Tibial nerve (tissue), 4 donors: ENCODE results near the gene CKM. TPM values are rescaled to one million over a fixed set of nuclear protein-coding genes. Genes with fewer than 3 reads are reported as not detected.

Source experiments
- DNase-seq, 2 donors: peaks; one replicate each; pipeline ENCODE4 v3.0.0-alpha.2; 2019; ENCODE audit warnings: low spot score in 2 of 2
- H3K27ac ChIP-seq, 4 donors: fragments of 200-600 bp; sonication (generic) in 3 of 4; one replicate each; pipeline ENCODE4 v1.5.1; 2017 to 2019; ENCODE audit warnings: mild to moderate bottlenecking in 1 of 4
- H3K27me3 ChIP-seq, 2 donors: fragments of 200-600 bp; sonication (generic) in 1 of 2; one replicate each; pipeline versions ENCODE4 v1.5.1 to v1.6.0; 2017 to 2019
- H3K36me3 ChIP-seq, 3 donors: fragments of 200-600 bp; sonication (generic); one replicate each; pipeline ENCODE4 v1.5.1; 2018 to 2019
- H3K4me1 ChIP-seq, 4 donors: fragments of 200-600 bp; sonication (generic) in 3 of 4; one replicate each; pipeline ENCODE4 v1.5.1; 2017 to 2019
- H3K4me3 ChIP-seq, 4 donors: fragments of 200-600 bp; sonication (generic) in 3 of 4; one replicate each; pipeline ENCODE4 v1.5.1; 2017 to 2019; ENCODE audit warnings: mild to moderate bottlenecking in 1 of 4, moderate library complexity in 1 of 4
- H3K9me3 ChIP-seq, 4 donors: fragments of 200-600 bp; sonication (generic) in 3 of 4; one replicate each; pipeline ENCODE4 v1.5.1; 2017 to 2019
- EP300 ChIP-seq, 2 donors: sonication (generic); formaldehyde crosslinking; IDR thresholded peaks; one replicate each; pipeline ENCODE4 v1.6.1; 2017; ENCODE audit warnings: antibody characterized with exemption in 2 of 2, mild to moderate bottlenecking in 1 of 2
- POLR2A ChIP-seq, 2 donors: fragments of 450-650 bp; IDR thresholded peaks; one replicate each; pipeline ENCODE4 v1.6.1; 2017; ENCODE audit warnings: antibody characterized with exemption in 2 of 2, mild to moderate bottlenecking in 2 of 2, moderate library complexity in 2 of 2
- WGBS, 2 donors: methylation state at CpG; one replicate each; pipeline ENCODE4 v1.1.5; 2018; 5-methylcytosine and 5-hydroxymethylcytosine counted together
- total RNA-seq, 4 donors: library from RNA; depleted of rRNA; stranded (reverse); fragments of >200 nt; gene quantifications; one replicate each; pipeline ENCODE4 v1.1.0, GENCODE V29; 2016
- TF ChIP-seq, protein P1 (sequence below), 5 experiments: fragments of 200-600 bp in 3 of 5; fragments of 450-650 bp in 2 of 5; sonication (generic) in 3 of 5; IDR thresholded peaks; one replicate each; pipeline ENCODE4 v1.5.1; 2016 to 2019; ENCODE audit warnings: antibody characterized with exemption in 5 of 5, mild to moderate bottlenecking in 3 of 5, moderate library complexity in 2 of 5

CKM gene
- total RNA-seq, 4 donors from 2014 or later, result 0.30 to 1.3 TPM; not detected in 2

DNA sequence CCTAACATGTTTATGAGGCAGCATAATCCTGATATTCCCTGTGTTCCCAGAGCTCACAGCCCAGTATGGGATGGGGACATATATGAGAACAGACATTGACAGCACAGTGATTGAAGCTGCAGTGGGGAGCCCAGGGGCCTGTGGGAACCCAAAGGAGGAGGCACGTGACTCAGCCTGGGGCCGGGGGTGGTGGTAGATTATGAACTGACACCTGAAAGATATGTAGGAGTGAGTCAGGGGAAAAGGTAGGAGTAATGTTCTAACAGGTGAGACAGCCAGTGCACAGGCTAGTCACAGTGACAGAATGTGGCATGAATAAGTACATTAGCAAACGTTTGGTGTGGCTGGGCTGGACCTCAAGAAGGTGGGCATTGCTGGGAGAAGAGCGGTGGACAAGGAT lies 29.0 kb downstream of the CKM start:
- no peaks in the 10 kb centered on the region for H3K4me1 ChIP-seq
- WGBS, 2 donors, result 88 to 90% methylated on average over 4 of the region's 4 CpGs
- H3K27ac ChIP-seq, result no peak overlapping the region
- H3K27me3 ChIP-seq, result no peaks in the 10 kb centered on the region
- peaks cover 0 to 16% (median 0%) of the 10 kb centered on the region in 4 donors for H3K9me3 ChIP-seq
- TF ChIP-seq POLR2A (IDR thresholded peaks at IDR 0.05), result no peak
- TF ChIP-seq, protein P1, sequence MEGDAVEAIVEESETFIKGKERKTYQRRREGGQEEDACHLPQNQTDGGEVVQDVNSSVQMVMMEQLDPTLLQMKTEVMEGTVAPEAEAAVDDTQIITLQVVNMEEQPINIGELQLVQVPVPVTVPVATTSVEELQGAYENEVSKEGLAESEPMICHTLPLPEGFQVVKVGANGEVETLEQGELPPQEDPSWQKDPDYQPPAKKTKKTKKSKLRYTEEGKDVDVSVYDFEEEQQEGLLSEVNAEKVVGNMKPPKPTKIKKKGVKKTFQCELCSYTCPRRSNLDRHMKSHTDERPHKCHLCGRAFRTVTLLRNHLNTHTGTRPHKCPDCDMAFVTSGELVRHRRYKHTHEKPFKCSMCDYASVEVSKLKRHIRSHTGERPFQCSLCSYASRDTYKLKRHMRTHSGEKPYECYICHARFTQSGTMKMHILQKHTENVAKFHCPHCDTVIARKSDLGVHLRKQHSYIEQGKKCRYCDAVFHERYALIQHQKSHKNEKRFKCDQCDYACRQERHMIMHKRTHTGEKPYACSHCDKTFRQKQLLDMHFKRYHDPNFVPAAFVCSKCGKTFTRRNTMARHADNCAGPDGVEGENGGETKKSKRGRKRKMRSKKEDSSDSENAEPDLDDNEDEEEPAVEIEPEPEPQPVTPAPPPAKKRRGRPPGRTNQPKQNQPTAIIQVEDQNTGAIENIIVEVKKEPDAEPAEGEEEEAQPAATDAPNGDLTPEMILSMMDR (IDR thresholded peaks at IDR 0.05), result no peak
- no peak for TF ChIP-seq EP300 (IDR thresholded peaks at IDR 0.05)
- no peak for DNase-seq
- H3K36me3 ChIP-seq, result peaks cover 0 to 100% (median 3%) of the 10 kb centered on the region in 3 donors
- no peak overlapping the region for H3K4me3 ChIP-seq

DNA sequence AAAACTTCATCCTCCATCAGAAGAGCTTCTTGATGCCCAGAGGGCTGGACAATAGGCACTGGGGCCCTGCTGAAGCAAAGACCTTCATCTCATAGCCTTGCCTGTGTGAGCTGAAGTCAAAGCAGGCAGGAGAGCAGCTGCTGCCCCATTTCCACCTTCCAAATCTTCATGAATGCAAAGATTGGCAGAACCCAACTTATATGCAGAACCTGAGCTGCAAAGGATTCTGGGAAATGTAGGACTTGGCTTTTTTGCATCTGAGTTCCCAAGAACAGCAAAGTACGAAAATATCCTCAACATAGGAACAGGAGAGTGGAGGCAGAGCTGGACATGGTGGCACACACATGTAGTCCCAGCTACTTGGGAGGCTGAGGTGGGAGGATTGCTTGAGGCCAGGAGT lies 30.8 kb downstream of the CKM start:
- WGBS, 2 donors, result 94 to 100% methylated on average over 1 of the region's 1 CpG
- Histone ChIP-seq H3K4me1 (no peaks in the 10 kb centered on the region), H3K27ac (no peak overlapping the region), H3K4me3 (no peak overlapping the region), H3K36me3 (peaks cover 0 to 100% (median 3%) of the 10 kb centered on the region in 3 donors), H3K27me3 (no peaks in the 10 kb centered on the region), H3K9me3 (peaks cover 0 to 16% (median 0%) of the 10 kb centered on the region in 4 donors)
- TF ChIP-seq, protein P1 (IDR thresholded peaks at IDR 0.05), result no peak
- TF ChIP-seq POLR2A (IDR thresholded peaks at IDR 0.05) (no peak), EP300 (IDR thresholded peaks at IDR 0.05) (no peak)
- no peak for DNase-seq

DNA sequence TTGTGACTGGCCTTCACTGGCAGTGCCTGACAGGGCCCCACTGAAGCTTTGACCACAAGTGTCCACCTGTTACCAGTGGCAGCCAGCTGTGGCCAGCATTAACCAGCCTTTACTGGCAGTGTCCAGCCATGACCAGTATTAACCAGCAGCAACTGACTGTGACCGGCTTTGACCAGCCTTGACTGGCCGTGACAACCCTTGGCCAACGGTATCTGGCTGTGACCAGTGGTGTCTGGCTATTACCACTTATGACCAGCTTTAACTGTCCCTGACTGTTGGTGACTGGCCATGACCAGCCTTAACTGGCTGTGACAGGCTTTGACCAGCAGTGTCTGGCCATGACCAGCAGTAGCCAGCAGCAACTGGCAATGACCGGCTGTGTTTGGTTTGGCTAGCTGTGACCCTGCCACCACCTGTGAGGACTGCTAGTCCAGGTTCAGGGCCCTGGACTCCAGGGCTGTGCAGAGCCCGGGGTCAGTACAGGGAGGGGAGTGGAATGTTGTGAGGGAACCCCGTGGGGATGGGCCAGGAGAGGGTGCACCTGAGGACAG lies 32.2 kb downstream of the CKM start:
- Histone ChIP-seq H3K4me3 (no peak overlapping the region), H3K4me1 (no peaks in the 10 kb centered on the region), H3K9me3 (peaks cover 0 to 16% (median 0%) of the 10 kb centered on the region in 4 donors), H3K27ac (no peak overlapping the region), H3K36me3 (peaks cover 0 to 100% (median 3%) of the 10 kb centered on the region in 3 donors), H3K27me3 (no peaks in the 10 kb centered on the region)
- no peak for DNase-seq
- 95 to 98% methylated on average over 6 of the region's 6 CpGs for WGBS, 2 donors
- no peak for TF ChIP-seq EP300 (IDR thresholded peaks at IDR 0.05)
- TF ChIP-seq, protein P1 (IDR thresholded peaks at IDR 0.05), result no peak
- TF ChIP-seq POLR2A (IDR thresholded peaks at IDR 0.05), result no peak

DNA sequence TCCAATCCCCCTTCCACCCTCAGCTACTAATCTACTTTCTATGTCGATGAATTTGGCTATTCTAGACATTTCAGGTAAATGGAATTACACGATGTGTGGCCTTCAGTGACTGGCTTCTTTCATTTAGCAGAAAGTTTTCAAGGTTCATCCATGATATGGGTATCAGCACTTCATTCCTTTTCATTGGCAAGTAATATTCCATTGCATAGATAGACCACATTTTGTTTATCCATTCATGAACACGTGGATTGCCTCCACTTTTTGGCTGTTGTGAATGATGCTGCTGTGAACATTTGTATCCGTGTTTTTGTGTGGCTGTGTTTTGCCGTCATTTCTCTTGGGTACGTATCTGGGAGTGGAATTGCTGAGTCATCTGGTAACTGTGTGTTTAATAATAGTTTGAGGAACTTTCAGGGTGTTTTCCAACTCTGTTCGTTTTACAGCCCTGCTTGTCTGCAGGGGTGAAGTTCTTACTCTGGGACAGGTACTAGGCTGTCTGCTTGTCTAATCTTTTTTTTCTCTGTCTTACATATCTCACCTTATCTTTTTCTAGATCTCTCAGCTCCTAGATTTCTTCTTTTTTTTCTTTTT lies 39.1 kb downstream of the CKM start:
- Histone ChIP-seq H3K27ac (no peak overlapping the region), H3K36me3 (peaks cover 0 to 100% (median 0%) of the 10 kb centered on the region in 3 donors), H3K4me1 (no peaks in the 10 kb centered on the region), H3K27me3 (no peaks in the 10 kb centered on the region), H3K4me3 (no peak overlapping the region), H3K9me3 (no peaks in the 10 kb centered on the region)
- TF ChIP-seq, protein P1 (IDR thresholded peaks at IDR 0.05), result no peak
- TF ChIP-seq POLR2A (IDR thresholded peaks at IDR 0.05), result no peak
- no peak for TF ChIP-seq EP300 (IDR thresholded peaks at IDR 0.05)
- no peak for DNase-seq
- WGBS, 2 donors, result 80 to 84% methylated on average over 7 of the region's 7 CpGs

DNA sequence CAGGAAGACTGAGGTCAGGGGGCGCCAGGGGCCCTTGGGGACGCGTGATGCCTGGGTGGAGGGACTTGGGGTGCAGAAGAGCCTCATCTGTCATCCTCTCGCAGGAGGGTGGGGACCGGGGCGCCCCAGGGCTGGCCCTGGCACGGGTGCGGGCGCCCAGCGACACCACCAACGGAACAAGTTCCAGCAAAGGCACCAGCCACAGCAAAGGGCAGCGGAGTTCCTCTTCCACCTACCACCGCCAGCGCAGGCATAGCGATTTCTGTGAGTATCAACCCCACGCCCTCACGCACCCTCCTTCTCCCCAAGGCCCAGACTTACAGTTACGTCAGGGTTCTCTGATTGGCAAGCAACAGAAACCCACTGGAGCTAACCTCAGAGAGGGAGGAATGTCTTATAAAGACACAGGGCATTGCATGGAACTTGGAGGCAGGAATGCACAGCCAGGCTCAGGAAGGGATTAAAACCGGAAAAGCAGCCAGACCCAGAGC lies 42.2 kb downstream of the CKM start:
- H3K27ac ChIP-seq, result no peak overlapping the region
- 88 to 89% methylated on average over 11 to 19 of the region's 19 CpGs for WGBS, 2 donors
- no peaks in the 10 kb centered on the region for H3K9me3 ChIP-seq
- peaks cover 0 to 91% (median 0%) of the 10 kb centered on the region in 3 donors for H3K36me3 ChIP-seq
- no peak for TF ChIP-seq POLR2A (IDR thresholded peaks at IDR 0.05)
- no peak for TF ChIP-seq EP300 (IDR thresholded peaks at IDR 0.05)
- TF ChIP-seq, protein P1 (IDR thresholded peaks at IDR 0.05), result no peak
- H3K4me1 ChIP-seq, result no peaks in the 10 kb centered on the region
- no peaks in the 10 kb centered on the region for H3K27me3 ChIP-seq
- no peak for DNase-seq
- H3K4me3 ChIP-seq, result no peak overlapping the region
